Karpas-422 (cell line): ENCODE results near the gene RNF150. TPM values are rescaled to one million over a fixed set of nuclear protein-coding genes. Genes with fewer than 3 reads are reported as not detected.

Source experiments
- DNase-seq: peaks from one replicate; pipeline ENCODE4 v3.0.0-alpha.2; 2015
- H2AFZ ChIP-seq: fragments of 200-600 bp; sonication (generic); 2 replicates; pipeline ENCODE4 v1.6.1; 2014; ENCODE audit warnings: antibody characterized with exemption, low read length, mixed read lengths
- H3K27ac ChIP-seq: fragments of 200-600 bp; sonication (generic); 2 replicates; pipeline ENCODE4 v1.5.1; 2014; ENCODE audit warnings: mild to moderate bottlenecking, low read length, moderate library complexity
- H3K27me3 ChIP-seq: fragments of 200-600 bp; sonication (generic); 2 replicates; pipeline ENCODE4 v1.6.1; 2014; ENCODE audit warnings: low read length, mixed read lengths
- H3K36me3 ChIP-seq: fragments of 200-600 bp; sonication (generic); 2 replicates; pipeline ENCODE4 v1.6.1; 2014; ENCODE audit warnings: low read length, mixed read lengths; ENCODE audit not compliant: insufficient read depth
- H3K4me1 ChIP-seq: fragments of 200-600 bp; sonication (generic); 2 replicates; pipeline ENCODE4 v1.6.1; 2014; ENCODE audit warnings: mild to moderate bottlenecking, low read length, mixed read lengths
- H3K4me2 ChIP-seq: fragments of 200-600 bp; sonication (generic); 2 replicates; pipeline ENCODE4 v1.6.1; 2014; ENCODE audit warnings: low read length, low read depth, mild to moderate bottlenecking; ENCODE audit not compliant: poor library complexity, severe bottlenecking
- H3K4me3 ChIP-seq: fragments of 200-600 bp; sonication (generic); 2 replicates; pipeline ENCODE4 v1.5.1; 2014; ENCODE audit warnings: mild to moderate bottlenecking, antibody characterized with exemption, low read length, mixed read lengths
- H3K79me2 ChIP-seq: fragments of 200-600 bp; sonication (generic); 2 replicates; pipeline ENCODE4 v1.6.1; 2014; ENCODE audit warnings: mild to moderate bottlenecking, low read length, mixed read lengths
- H3K9ac ChIP-seq: fragments of 200-600 bp; sonication (generic); 2 replicates; pipeline ENCODE4 v1.6.0; 2014; ENCODE audit warnings: low read length
- H3K9me2 ChIP-seq: fragments of 200-600 bp; sonication (generic), shearing (Covaris generic); replicated peaks from 2 replicates; pipeline ENCODE4 v1.6.0; 2014; ENCODE audit warnings: mild to moderate bottlenecking, low read length, moderate library complexity; ENCODE audit not compliant: insufficient read depth
- H3K9me3 ChIP-seq: fragments of 300-700, 200-600 bp; sonication (generic); 2 replicates; pipeline ENCODE4 v1.6.1; 2014; ENCODE audit warnings: low read length, mixed read lengths
- H4K20me1 ChIP-seq: fragments of 200-600 bp; sonication (generic); 2 replicates; pipeline ENCODE4 v1.6.1; 2014; ENCODE audit warnings: mild to moderate bottlenecking, antibody characterized with exemption, low read length, low read depth; ENCODE audit not compliant: insufficient read depth
- total RNA-seq: library from RNA; depleted of rRNA; stranded (reverse); fragments of >200 nt; shearing (Covaris generic); gene quantifications from 2 replicates; pipeline ENCODE4 v1.2.3, GENCODE V29; 2014; ENCODE audit warnings: low replicate concordance

The RNF150 gene
- total RNA-seq, 1 experiment from 2014 or later, result not detected

- Histone ChIP-seq H4K20me1 (no peaks in the 10 kb centered on the region), H3K9me3 (no peaks in the 10 kb centered on the region), H3K4me1 (no peaks in the 10 kb centered on the region), H3K9me2 (no peaks in the 10 kb centered on the region), H3K36me3 (no peaks in the 10 kb centered on the region), H3K4me3 (no peak overlapping the region), H3K27ac (no peak overlapping the region), H2AFZ (no peak overlapping the region), H3K4me2 (no peak overlapping the region), H3K27me3 (no peaks in the 10 kb centered on the region), H3K79me2 (no peaks in the 10 kb centered on the region), H3K9ac (no peak overlapping the region)
- DNase-seq, result no peak
Measured at GRCh38 chr4:141079393-141079930, 53.8 kb downstream of the RNF150 start.

- Histone ChIP-seq H3K27ac (no peak overlapping the region), H3K9ac (no peak overlapping the region), H3K36me3 (no peaks in the 10 kb centered on the region), H2AFZ (no peak overlapping the region), H3K4me2 (no peak overlapping the region), H3K79me2 (no peaks in the 10 kb centered on the region), H3K9me3 (no peaks in the 10 kb centered on the region), H3K4me1 (no peaks in the 10 kb centered on the region), H3K4me3 (no peak overlapping the region), H3K27me3 (no peaks in the 10 kb centered on the region), H3K9me2 (no peaks in the 10 kb centered on the region), H4K20me1 (no peaks in the 10 kb centered on the region)
- DNase-seq, result no peak
Measured at GRCh38 chr4:141078871-141079270, 54.4 kb downstream of the RNF150 start.

- Histone ChIP-seq H3K4me1 (no peaks in the 10 kb centered on the region), H3K9me2 (no peaks in the 10 kb centered on the region)
Measured at GRCh38 chr4:141077611-141078225, 55.6 kb downstream of the RNF150 start.

GRCh38 chr4:141075553-141075952, 57.7 kb downstream of the RNF150 start:
- no peaks in the 10 kb centered on the region for H3K9me3 ChIP-seq
- no peaks in the 10 kb centered on the region for H3K9me2 ChIP-seq
- no peak overlapping the region for H3K4me3 ChIP-seq
- H3K9ac ChIP-seq, result no peak overlapping the region
- H3K27me3 ChIP-seq, result no peaks in the 10 kb centered on the region
- H3K79me2 ChIP-seq, result no peaks in the 10 kb centered on the region
- H2AFZ ChIP-seq, result no peak overlapping the region
- no peak for DNase-seq
- no peak overlapping the region for H3K4me2 ChIP-seq
- no peak overlapping the region for H3K27ac ChIP-seq
- no peaks in the 10 kb centered on the region for H3K4me1 ChIP-seq
- H3K36me3 ChIP-seq, result no peaks in the 10 kb centered on the region
- no peaks in the 10 kb centered on the region for H4K20me1 ChIP-seq

More at GRCh38 chr4:141077611-141078225, 55.6 kb downstream of the RNF150 start:
- Histone ChIP-seq H3K36me3 (no peaks in the 10 kb centered on the region), H3K9ac (no peak overlapping the region), H3K79me2 (no peaks in the 10 kb centered on the region), H3K4me3 (no peak overlapping the region), H3K27ac (no peak overlapping the region), H3K4me2 (no peak overlapping the region), H2AFZ (no peak overlapping the region), H3K9me3 (no peaks in the 10 kb centered on the region), H3K27me3 (no peaks in the 10 kb centered on the region), H4K20me1 (no peaks in the 10 kb centered on the region)
- no peak for DNase-seq

GRCh38 chr4:141074098-141074878, 59.0 kb downstream of the RNF150 start:
- Histone ChIP-seq H2AFZ (no peak overlapping the region), H3K27ac (no peak overlapping the region), H4K20me1 (no peaks in the 10 kb centered on the region), H3K9me3 (no peaks in the 10 kb centered on the region), H3K4me1 (no peaks in the 10 kb centered on the region), H3K79me2 (no peaks in the 10 kb centered on the region), H3K4me2 (no peak overlapping the region), H3K9ac (no peak overlapping the region), H3K9me2 (no peaks in the 10 kb centered on the region), H3K4me3 (no peak overlapping the region), H3K36me3 (no peaks in the 10 kb centered on the region), H3K27me3 (no peaks in the 10 kb centered on the region)
- no peak for DNase-seq

GRCh38 chr4:141066690-141067089, 66.6 kb downstream of the RNF150 start:
- no peak overlapping the region for H3K4me2 ChIP-seq
- no peak overlapping the region for H3K27ac ChIP-seq
- no peaks in the 10 kb centered on the region for H3K9me3 ChIP-seq
- H3K9me2 ChIP-seq, result no peaks in the 10 kb centered on the region
- no peaks in the 10 kb centered on the region for H3K27me3 ChIP-seq
- H3K79me2 ChIP-seq, result no peaks in the 10 kb centered on the region
- no peak for DNase-seq
- no peaks in the 10 kb centered on the region for H3K4me1 ChIP-seq
- no peak overlapping the region for H3K4me3 ChIP-seq
- H3K9ac ChIP-seq, result no peak overlapping the region
- no peak overlapping the region for H2AFZ ChIP-seq
- no peaks in the 10 kb centered on the region for H3K36me3 ChIP-seq
- H4K20me1 ChIP-seq, result no peaks in the 10 kb centered on the region

- no peak overlapping the region for H2AFZ ChIP-seq
- H3K27me3 ChIP-seq, result no peaks in the 10 kb centered on the region
- no peaks in the 10 kb centered on the region for H3K9me2 ChIP-seq
- no peaks in the 10 kb centered on the region for H4K20me1 ChIP-seq
- H3K27ac ChIP-seq, result no peak overlapping the region
- no peak for DNase-seq
- no peaks in the 10 kb centered on the region for H3K9me3 ChIP-seq
- H3K36me3 ChIP-seq, result no peaks in the 10 kb centered on the region
- no peak overlapping the region for H3K4me3 ChIP-seq
- no peaks in the 10 kb centered on the region for H3K4me1 ChIP-seq
- H3K4me2 ChIP-seq, result no peak overlapping the region
- no peaks in the 10 kb centered on the region for H3K79me2 ChIP-seq
- H3K9ac ChIP-seq, result no peak overlapping the region
Measured at GRCh38 chr4:141065872-141066271, 67.4 kb downstream of the RNF150 start.

GRCh38 chr4:141062651-141063050, 70.6 kb downstream of the RNF150 start:
- Histone ChIP-seq H3K27me3 (no peaks in the 10 kb centered on the region), H3K4me2 (no peak overlapping the region), H3K9me3 (no peaks in the 10 kb centered on the region), H3K9ac (no peak overlapping the region), H3K79me2 (no peaks in the 10 kb centered on the region), H3K36me3 (no peaks in the 10 kb centered on the region), H3K4me1 (no peaks in the 10 kb centered on the region), H2AFZ (no peak overlapping the region), H3K9me2 (no peaks in the 10 kb centered on the region), H3K4me3 (no peak overlapping the region), H4K20me1 (no peaks in the 10 kb centered on the region), H3K27ac (no peak overlapping the region)
- no peak for DNase-seq
